ENCODE data around the gene INMT.

- TF ChIP-seq CTCF (IDR thresholded peaks at IDR 0.05; ENCODE audit: insufficient read depth, low read length) (no peak), REST (IDR thresholded peaks at IDR 0.05; ENCODE audit: insufficient replicate concordance, low read depth) (no peak), POLR2AphosphoS5 (IDR thresholded peaks at IDR 0.05; ENCODE audit: low read depth) (no peak), SPI1 (IDR thresholded peaks at IDR 0.05; ENCODE audit: borderline replicate concordance, low read depth) (no peak), GABPA (IDR thresholded peaks at IDR 0.05; ENCODE audit: low read depth) (no peak)
Measured at GRCh38 chr7:30733216-30733615, 18.7 kb upstream of the INMT start.

Data from HL-60 (cell line).